Activated effector memory CD4-positive, alpha-beta T cell treated with Interleukin-2 at 50 U/mL for 16 hours (primary cell): Measurements from ENCODE around the gene CELSR1.

Experiments
- DNase-seq: peaks from one replicate; pipeline ENCODE4 v3.0.0-alpha.2; 2020

The CELSR1 gene

DNA sequence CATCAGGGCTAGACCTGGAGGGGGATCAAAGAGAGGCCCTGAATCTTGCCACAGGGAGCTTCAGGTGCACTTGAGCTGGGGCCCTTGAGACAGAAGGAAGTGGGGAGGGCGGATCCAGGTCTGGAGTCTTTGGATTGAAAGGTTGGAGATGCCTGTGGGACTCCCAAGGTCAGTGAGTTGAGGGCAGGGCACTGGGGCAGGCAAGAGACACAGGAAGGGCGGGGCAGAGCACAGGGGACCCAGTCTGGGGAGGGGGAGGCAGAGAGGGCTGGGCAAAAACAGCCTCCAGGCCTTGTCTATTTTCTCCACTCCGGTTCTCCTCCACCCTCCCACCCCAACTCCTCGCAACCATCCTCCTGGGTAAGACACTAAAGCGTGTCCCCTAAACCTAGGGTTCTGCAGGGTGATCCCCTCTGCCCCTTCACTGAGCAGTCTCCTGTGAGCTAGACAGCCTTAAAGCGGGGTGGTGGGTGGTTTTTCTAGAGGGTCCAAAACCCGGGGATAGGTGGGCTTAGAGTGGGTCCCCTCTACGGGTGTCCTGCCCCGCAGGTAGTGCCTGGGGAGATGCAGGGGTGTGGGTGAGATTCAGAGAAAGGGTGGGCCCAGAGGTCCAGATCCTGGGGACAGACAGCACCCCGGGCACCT lies 38.6 kb upstream of the CELSR1 start:
- DNase-seq = no peak

DNA sequence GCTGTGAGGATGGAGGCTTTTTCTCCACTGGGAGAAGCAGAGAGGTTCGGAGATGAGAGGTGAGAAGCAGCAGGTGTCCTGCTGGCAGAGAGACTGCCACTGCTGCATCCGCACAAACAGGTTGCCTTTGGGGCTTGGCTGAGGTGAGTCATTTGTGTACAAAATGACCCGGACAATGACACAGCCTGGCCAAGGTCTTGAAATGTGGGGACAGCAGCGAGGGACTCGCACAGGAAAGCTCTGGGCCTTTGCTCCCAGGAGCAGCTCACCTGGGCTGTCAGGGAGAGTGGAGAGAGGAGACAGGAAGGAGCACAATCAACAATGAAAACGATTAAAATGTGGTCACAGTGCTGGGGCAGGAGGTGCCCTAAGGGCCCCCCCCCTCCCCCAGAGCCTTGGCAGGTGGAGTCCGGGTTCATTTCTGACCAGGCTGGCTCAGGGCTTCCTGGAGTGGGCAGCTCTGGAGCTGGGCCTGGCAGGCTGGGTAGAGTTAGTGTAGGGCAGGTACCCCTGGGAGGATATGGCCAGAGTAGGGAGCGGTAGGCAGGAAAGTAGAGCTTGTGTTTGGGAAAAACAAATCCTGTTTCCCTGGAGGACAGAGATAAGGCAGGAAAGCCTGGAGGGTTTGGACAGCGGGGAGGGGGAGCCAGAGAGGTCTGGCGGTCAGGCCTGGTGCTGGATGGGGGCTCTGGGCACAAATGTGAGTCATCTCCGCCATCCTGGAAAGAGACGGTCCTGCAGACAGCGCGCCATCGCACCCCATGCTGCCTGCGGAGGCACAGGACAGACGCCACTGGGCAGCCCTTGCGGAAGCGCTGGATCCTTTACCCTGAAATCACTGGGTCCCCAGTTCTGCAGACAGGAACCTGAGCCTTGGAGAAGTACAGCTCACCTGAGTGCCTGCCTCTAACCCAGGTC lies 37.8 kb upstream of the CELSR1 start:
- no peak for DNase-seq

DNA sequence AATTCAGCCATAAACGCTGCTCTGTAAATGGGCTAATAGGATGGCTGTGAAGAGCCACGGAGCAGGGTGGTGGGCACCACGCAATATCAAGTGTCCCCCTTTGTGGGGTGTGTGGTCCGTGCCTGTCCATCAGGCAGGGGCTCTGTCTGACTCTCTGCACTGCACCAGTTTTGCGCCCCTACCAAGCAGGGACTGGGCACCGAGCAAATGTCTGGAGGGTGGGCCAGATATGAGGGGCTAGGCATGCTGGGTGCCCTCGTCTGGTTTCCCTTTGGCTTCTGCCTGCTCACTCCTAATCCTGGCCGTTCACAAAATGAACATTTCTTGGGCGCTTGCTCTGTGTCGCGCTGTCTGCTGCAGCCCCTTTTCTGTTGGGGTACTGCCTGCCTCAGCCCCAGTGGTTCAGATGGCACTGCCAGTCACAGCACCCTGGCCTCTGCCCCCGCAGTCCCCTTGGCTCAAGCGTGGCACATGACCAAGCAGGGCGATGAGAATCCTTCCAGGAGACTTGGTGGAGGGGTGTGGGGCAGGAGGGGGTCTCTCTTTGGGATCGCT lies 37.1 kb upstream of the CELSR1 start:
- no peak for DNase-seq

DNA sequence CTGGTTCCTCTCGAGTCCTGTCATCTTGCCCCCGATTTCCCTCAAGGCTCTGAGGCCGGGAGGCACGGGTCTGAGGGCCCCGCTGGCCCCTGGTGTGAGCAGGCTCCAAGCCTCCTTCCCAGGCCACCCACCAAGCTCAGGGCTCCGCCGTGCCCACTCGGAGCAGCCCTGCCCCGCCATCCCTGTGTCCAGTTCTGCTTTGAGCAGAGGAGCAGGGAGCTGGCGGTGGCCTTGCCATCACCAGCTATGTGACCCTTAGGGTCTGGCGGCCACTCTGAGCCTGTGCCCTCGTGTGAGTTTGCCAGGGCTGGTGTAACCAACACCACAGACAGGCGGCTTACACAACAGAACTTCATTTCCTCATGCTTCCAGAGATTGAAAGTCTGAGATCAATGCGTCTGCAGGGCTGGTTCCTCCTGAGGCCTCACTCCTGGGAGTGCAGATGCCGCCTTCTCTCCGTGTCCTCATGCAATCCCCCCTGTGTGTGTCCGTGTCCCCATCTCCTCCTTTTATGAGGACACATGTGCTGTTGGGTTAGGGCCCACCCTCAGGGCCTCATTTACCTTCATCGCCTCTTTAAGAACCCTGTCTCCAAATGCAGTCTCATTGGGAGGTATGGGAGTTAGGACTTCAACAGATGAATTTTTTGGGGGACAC lies 36.5 kb upstream of the CELSR1 start:
- DNase-seq = no peak

GRCh38 chr22:46572911-46573780 lies 35.7 kb upstream of the CELSR1 start:
- no peak for DNase-seq

- DNase-seq = no peak
These were observed 34.3 kb upstream of the CELSR1 start for GRCh38 chr22:46571642-46572250.

DNA sequence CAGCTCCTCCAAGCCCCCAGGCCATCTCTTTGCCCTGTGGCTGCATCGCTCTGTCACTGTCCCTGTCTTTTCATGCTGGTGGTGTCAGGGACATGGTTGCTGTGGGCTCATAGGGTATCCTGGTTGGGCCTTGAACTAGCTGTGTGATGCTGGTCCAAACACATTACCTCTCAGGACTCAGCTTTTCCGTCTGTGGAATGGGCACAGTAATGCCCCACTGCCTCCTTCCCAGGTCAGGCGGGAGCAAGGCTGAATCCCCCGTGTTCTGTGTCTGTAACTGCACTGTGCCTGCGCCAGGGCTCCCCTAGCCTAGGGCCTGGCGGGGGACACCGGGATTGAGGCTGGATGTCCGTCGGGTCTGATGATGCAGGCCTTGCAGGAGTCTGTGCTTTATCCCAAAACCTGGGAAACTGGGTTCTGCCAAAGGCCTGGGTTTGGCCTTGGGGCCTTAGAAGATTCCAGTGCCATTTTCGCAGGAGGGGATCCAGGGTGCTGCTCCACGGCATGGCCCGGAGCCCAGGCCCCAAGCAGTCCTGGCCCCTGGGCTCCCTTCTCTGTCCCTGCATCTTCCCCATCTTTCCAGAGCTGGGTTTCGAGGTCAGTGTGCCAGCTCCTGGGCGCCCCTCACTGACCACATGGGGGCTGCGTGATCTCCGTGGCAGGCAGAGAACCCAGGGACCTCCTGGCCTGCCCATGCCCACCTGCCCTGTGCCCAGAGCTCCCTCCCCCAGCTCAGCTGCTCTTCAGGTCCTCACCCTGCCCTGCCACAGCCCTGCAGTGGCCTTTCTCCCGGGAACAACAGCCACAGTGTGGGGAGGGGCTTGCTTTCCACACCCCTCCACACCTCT lies 32.7 kb upstream of the CELSR1 start:
- no peak for DNase-seq

GRCh38 chr22:46569055-46569847 lies 31.8 kb upstream of the CELSR1 start:
- DNase-seq = no peak

DNA sequence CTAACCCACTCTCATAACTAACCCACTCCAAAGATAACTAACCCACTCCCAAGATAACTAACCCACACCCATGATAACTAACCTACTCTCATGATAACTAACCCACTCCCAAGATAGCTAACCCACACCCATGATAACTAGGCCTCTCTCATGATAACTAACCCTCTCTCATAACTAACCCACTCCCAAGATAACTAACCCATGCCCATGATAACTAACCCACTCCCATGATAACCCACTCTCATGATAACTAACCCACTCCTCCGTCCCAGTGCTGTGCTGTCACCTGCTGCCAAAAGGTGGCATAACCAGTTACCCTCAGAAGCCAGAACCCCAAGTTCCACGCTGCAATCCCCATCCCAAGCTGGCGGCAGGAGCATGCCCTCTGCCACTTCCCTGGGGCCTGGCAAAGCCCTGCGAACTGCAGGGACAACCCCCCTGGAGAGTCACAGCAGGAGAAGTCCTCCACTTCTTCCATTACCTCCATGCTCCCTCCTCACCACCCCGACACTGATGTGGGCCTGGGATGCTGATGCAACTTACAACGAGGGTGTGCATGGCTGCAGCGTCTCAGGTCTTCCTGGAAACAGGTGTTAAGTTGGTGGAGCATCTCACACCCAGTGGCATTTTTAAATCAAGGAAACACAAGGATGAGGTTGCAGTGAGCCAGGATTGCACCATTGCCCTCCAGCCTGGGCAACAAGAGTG lies 30.8 kb upstream of the CELSR1 start:
- no peak for DNase-seq

DNA sequence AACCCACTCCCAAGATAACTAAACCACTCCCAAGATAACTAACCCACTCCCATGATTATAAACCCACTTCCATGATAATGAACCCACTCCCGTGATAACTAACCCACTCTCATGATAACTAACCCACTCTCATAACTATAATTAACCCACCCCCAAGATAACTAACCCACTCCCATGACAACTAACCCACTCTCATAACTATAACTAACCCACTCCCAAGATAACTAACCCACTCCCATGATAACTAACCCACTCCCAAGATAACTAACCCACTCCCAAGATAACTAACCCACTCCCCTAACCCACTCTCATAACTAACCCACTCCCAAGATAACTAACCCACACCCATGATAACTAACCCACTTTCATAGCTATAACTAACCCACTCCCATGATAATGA lies 30.1 kb upstream of the CELSR1 start:
- no peak for DNase-seq

GRCh38 chr22:46564084-46564714 lies 26.8 kb upstream of the CELSR1 start:
- no peak for DNase-seq

DNA sequence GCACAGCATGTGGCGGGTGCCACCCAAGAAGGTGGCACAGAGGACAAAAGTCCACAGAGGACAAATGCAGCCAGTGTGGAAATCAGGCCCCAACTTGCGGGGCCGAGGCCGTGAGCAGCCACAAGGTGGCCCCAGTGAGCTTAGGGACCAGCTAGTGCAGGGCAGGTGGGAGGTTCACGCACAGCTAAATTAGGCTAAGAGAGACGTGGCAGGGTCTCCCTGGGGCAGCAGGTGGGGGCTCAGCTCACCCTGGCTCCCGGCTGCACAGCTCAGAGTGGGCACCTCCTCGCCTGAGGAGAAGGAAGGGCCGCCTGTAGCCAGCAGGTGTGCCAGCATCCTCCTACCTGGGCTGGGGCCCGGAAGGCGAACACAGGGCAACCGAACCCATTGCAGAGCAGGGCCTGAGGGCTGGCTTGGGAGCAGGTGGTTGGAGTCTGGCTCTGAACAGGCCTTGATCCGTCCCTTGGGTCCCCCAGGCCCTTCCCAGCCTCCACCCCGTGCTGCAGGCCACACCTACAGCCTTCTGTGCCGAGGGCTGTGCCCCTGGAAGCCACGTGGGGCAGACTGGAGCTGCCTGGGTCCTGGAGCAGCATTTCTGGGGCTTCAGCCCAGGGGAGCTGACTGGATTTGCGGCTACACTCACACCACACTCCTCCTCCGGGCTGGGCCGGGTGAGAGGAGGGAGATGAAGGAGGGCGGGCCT lies 26.1 kb upstream of the CELSR1 start:
- peak; percentile 65 for DNase-seq

- DNase-seq = no peak
These were observed 24.1 kb upstream of the CELSR1 start for GRCh38 chr22:46561435-46561905.

DNA sequence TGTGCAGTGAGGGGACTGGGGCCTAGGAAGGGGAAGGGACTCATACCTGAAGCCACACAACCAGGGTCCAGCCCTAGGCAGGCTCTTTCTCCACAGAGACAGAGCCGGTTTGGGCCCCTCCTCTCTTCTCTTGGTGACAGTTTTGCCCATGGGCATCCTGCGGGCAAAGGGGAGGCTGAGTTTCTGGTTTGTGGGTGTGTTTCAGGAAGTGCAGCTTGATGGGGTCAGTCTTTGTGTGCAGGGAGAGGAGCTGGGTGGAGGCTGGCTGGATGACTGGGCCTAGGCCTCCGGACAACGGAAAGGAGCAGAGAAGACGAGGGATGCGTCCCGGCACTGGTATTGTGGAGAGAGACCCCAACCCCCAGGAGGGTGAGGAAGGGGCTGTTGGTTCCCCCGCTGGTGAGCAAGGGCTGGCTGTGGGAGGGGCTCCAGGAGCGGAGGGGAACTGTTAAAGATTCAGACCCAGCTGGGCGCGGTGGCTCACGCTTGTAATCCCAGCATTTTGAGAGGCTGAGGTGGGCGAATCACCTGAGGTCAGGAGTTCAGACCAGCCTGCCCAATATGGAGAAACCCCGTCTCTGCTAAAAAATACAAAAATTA lies 23.4 kb upstream of the CELSR1 start:
- DNase-seq = no peak

DNA sequence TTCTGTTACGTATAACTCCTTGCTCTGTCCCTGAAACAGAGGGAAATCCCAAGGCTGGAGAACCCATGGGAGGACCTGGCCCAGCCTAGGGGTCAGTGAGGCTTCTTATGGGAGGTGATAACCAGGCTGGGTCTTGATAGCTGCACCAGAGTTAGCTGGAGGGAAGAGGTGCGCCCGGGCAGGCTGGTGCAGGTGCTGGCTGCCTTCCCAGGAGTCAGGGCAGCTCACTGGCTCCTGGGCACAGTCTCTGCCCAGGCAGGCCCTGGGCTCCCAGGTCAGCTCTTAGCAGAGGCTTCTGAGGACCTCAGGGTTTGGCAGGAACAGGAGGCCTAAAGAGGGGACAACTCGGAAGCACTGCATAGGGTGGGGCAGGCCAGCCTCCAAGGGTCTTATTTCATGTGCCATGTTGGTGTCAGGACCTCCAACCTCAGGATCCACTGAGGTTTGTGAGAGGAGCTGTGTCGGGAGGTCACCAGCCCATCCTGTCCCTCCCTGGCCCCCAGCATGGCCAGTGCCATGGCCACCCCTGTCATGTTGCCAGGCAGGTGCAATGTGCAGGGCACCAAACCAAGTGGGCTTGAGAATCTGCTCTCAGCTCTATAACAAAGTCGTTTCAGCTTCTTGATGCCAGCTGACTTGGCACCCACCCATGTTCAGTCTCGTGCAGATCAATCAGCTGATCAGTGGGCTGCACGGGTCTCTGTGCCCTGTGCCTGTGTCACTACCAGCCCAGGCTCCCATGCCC lies 20.5 kb upstream of the CELSR1 start:
- no peak for DNase-seq

GRCh38 chr22:46556775-46557174 lies 19.4 kb upstream of the CELSR1 start:
- DNase-seq = no peak

- no peak for DNase-seq
These were observed 15.8 kb upstream of the CELSR1 start for GRCh38 chr22:46553189-46553588.
